Measurements from ENCODE around the gene CD2BP2. TPM values are rescaled to one million over a fixed set of nuclear protein-coding genes. Genes with fewer than 3 reads are reported as not detected.

Gene CD2BP2
- total and polyA plus RNA-seq, 2 of the 8 experiments (the other 6 are each of a cell fraction or from before 2014, with no cell fraction given), result 22.4 to 55.3 TPM

DNA sequence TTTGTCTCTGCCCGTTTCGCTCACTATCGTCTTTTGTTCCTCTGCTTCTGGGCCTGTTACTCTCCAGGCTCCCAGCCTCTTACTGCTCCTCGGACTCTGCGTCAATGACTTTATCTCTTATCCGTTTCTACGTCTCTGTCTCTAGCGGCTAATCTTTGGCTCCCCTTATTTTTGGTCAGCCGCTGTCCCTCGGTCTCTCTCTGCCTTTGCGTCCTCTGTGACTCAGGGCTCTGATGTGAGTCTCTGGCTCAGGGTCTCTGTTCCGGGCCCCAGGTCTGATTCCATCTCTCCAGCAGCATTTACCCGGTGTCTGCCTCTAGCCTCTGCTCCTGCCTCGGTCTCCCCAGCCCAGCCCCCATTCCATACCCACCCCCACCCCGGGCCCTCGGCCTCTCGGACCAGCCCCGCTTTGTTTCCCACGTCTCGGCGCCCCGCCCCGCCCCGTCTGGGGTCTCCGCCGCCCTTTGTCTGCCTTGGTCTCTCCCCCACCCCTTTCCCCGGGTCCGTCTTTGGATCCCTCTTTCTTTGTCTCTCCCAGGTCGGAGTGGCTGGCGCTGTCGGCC, 39.6 kb upstream of the CD2BP2 start (continued):
- 0 out of 2 replicates have a peak, but pooled peaks have one; percentile 29 for TF ChIP-seq TAF1 (IDR thresholded peaks at IDR 0.05; ENCODE audit: low read depth, low read length)
- TF ChIP-seq, protein P1, sequence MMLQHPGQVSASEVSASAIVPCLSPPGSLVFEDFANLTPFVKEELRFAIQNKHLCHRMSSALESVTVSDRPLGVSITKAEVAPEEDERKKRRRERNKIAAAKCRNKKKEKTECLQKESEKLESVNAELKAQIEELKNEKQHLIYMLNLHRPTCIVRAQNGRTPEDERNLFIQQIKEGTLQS (IDR thresholded peaks at IDR 0.05; ENCODE audit: insufficient read depth, low read depth, low read length), result no peak
- TF ChIP-seq ASH2L (IDR thresholded peaks at IDR 0.05; ENCODE audit: low read length), result peak; percentile 12
- no peak for TF ChIP-seq KDM5A (IDR thresholded peaks at IDR 0.05; ENCODE audit: low read length)
- TF ChIP-seq CTBP2 (IDR thresholded peaks at IDR 0.05; ENCODE audit: borderline replicate concordance, insufficient read depth, insufficient read length, low read length), result no peak

All from H1 (cell line).